ENCODE data around the gene RNF224. TPM values are rescaled to one million over a fixed set of nuclear protein-coding genes. Genes with fewer than 3 reads are reported as not detected.

RNF224 gene
- polyA plus RNA-seq, 1 of the 3 experiments (the other 2 are of a cell fraction), result 0.03 TPM

DNA sequence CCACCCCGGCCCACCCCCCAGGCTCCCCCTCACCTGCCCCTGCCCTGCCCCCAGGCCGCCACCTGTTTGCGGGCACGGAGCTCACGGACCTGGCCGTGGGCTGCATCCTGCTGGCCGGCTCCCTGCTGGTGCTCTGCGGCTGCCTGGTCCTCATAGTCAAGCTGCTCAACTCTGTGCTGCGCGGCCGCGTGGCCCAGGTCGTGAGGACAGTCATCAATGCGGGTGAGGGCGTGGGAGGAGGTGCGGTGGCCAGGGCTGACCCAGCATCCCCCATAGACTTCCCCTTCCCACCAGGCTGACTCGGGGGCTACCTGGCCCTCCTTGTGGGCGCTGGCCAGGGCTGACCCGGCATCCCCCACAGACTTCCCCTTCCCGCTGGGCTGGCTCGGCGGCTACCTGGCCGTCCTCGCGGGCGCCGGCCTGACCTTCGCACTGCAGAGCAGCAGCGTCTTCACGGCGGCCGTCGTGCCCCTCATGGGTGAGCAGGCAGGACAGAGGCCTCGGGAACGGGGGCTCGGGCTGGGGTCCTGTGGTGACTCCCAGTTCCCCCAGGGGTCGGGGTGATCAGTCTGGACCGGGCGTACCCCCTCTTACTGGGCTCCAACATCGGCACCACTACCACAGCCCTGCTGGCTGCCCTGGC is 6.9 kb downstream of the RNF224 start (continued):
- TF ChIP-seq FOXJ3 (CRISPR knock-in tag; IDR thresholded peaks at IDR 0.05) (no peak), FOSL2 (IDR thresholded peaks at IDR 0.05; ENCODE audit: borderline replicate concordance, low read depth) (no peak)

DNA sequence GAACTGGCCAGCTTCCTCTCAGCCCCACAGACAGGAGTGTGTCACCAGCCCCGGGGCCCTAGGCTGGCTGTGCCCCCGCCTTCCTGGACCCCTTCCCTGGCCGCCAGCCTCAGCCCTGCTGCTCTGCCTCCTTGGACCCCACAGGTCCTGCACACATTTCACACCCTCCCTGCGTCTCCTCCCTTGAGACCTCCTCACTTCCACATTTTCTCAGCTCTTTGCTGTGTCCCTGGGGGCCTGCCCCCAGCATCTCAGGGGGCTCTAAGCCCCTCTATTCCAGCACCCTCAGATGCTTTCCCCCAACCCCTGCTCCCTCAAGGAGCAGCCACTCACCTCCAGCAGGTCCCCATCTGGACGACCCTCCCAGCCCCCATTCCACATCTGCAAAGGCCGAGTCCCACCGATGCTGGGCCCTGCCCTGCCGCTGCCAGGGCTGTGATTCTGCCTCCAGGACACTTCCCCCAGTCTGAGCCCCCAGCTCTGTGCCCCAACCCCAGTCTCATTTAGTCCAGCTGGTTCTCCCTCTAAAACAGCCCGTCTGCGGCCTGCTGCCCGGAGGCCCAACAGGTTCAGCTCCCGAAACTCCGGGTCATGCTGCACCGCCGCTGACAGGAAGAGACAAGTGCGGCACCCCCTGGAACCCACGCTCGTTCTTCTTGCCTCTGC is 7.6 kb downstream of the RNF224 start:
- no peak for TF ChIP-seq TAF1 (IDR thresholded peaks at IDR 0.05; ENCODE audit: borderline replicate concordance, low read depth, low read length)
- no peak for TF ChIP-seq NRF1 (IDR thresholded peaks at IDR 0.05; ENCODE audit: low read depth, low read length)
- TF ChIP-seq YY1 (IDR thresholded peaks at IDR 0.05; ENCODE audit: low read depth), result no peak
- TF ChIP-seq, protein P1, sequence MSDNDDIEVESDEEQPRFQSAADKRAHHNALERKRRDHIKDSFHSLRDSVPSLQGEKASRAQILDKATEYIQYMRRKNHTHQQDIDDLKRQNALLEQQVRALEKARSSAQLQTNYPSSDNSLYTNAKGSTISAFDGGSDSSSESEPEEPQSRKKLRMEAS (IDR thresholded peaks at IDR 0.05; ENCODE audit: low read depth), result no peak
- TF ChIP-seq GATA2 (CRISPR knock-in tag; IDR thresholded peaks at IDR 0.05), result no peak
- TF ChIP-seq, protein P2, sequence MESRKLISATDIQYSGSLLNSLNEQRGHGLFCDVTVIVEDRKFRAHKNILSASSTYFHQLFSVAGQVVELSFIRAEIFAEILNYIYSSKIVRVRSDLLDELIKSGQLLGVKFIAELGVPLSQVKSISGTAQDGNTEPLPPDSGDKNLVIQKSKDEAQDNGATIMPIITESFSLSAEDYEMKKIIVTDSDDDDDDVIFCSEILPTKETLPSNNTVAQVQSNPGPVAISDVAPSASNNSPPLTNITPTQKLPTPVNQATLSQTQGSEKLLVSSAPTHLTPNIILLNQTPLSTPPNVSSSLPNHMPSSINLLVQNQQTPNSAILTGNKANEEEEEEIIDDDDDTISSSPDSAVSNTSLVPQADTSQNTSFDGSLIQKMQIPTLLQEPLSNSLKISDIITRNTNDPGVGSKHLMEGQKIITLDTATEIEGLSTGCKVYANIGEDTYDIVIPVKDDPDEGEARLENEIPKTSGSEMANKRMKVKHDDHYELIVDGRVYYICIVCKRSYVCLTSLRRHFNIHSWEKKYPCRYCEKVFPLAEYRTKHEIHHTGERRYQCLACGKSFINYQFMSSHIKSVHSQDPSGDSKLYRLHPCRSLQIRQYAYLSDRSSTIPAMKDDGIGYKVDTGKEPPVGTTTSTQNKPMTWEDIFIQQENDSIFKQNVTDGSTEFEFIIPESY (IDR thresholded peaks at IDR 0.05; ENCODE audit: borderline replicate concordance, low read depth), result no peak
- TF ChIP-seq, protein P3, sequence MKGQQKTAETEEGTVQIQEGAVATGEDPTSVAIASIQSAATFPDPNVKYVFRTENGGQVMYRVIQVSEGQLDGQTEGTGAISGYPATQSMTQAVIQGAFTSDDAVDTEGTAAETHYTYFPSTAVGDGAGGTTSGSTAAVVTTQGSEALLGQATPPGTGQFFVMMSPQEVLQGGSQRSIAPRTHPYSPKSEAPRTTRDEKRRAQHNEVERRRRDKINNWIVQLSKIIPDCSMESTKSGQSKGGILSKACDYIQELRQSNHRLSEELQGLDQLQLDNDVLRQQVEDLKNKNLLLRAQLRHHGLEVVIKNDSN (IDR thresholded peaks at IDR 0.05; ENCODE audit: borderline replicate concordance, low read depth), result no peak
- TF ChIP-seq MXI1 (IDR thresholded peaks at IDR 0.05; ENCODE audit: low read depth, low read length), result no peak
- no peak for TF ChIP-seq CHD2 (IDR thresholded peaks at IDR 0.05; ENCODE audit: low read length, partially characterized antibody)
- no peak for TF ChIP-seq SMC3 (IDR thresholded peaks at IDR 0.05; ENCODE audit: low read depth, low read length)
- TF ChIP-seq JUND (IDR thresholded peaks at IDR 0.05), result no peak
- TF ChIP-seq EP300 (IDR thresholded peaks at IDR 0.05; ENCODE audit: borderline replicate concordance in 1 of 2, low read depth in 1 of 2, low read length in 1 of 2), result no peak
- TF ChIP-seq TCF12 (IDR thresholded peaks at IDR 0.05), result no peak
- TF ChIP-seq SIN3A (IDR thresholded peaks at IDR 0.05; ENCODE audit: borderline replicate concordance, low read depth, low read length), result no peak
- TF ChIP-seq MEF2A (IDR thresholded peaks at IDR 0.05; ENCODE audit: borderline replicate concordance, low read depth), result no peak
- TF ChIP-seq FOXJ3 (CRISPR knock-in tag; IDR thresholded peaks at IDR 0.05), result no peak
- DNase-seq, result no peak
- Histone ChIP-seq H3K27me3 (ENCODE audit: insufficient read depth) (no peaks in the 10 kb centered on the region), H2AFZ (ENCODE audit: low read depth) (no peak overlapping the region), H3K36me3 (replicated peaks in 1 of 2; ENCODE audit: control insufficient read depth in 1 of 2, insufficient read depth in 2 of 2, low read length in 1 of 2) (no peaks in the 10 kb centered on the region), H3K9me3 (no peaks in the 10 kb centered on the region), H3K4me1 (ENCODE audit: control insufficient read depth in 1 of 2, insufficient read depth in 2 of 2, low read depth in 1 of 2, low read length in 1 of 2) (peaks cover 9 to 22% of the 10 kb centered on the region in 2 experiments; a peak in 2 of 4 replicates), H3K9ac (no peak overlapping the region), H3K4me3 (ENCODE audit: low read depth in 2 of 2, low read length in 1 of 2) (no peak overlapping the region), H3F3A (replicated peaks; ENCODE audit: insufficient read depth) (peaks cover 8% of the 10 kb centered on the region), H3K9me2 (no peaks in the 10 kb centered on the region), H3K27ac (ENCODE audit: low read depth in 2 of 2, low read length in 1 of 2) (no peak overlapping the region), H4K20me1 (ENCODE audit: insufficient read depth) (no peaks in the 10 kb centered on the region), H3K79me2 (ENCODE audit: insufficient read depth) (peaks cover 27% of the 10 kb centered on the region), H3K4me2 (no peak overlapping the region)
- POLR2A ChIA-PET, result no interaction called here
- 87% methylated on average over 16 of the region's 18 CpGs for WGBS (ENCODE audit: low lambda C conversion rate)
- CTCF ChIA-PET, result interaction anchor here (1.1 to 4.5 kb wide), 6 partner anchors 10 to 179 kb away, joined by 3 to 95 read pairs (median 4); partner anchors contain the start of genes CYSRT1, DPP7, RNF208 and RNF224

Measured in SK-N-SH (cell line).